Measurements from ENCODE around the gene FBXL13. TPM values are rescaled to one million over a fixed set of nuclear protein-coding genes. Genes with fewer than 3 reads are reported as not detected.

Gene FBXL13
- total RNA-seq, result 1.8 and 2.2 TPM in 2 replicates
- 2.1 and 3.4 TPM in 2 replicates for polyA plus RNA-seq

DNA sequence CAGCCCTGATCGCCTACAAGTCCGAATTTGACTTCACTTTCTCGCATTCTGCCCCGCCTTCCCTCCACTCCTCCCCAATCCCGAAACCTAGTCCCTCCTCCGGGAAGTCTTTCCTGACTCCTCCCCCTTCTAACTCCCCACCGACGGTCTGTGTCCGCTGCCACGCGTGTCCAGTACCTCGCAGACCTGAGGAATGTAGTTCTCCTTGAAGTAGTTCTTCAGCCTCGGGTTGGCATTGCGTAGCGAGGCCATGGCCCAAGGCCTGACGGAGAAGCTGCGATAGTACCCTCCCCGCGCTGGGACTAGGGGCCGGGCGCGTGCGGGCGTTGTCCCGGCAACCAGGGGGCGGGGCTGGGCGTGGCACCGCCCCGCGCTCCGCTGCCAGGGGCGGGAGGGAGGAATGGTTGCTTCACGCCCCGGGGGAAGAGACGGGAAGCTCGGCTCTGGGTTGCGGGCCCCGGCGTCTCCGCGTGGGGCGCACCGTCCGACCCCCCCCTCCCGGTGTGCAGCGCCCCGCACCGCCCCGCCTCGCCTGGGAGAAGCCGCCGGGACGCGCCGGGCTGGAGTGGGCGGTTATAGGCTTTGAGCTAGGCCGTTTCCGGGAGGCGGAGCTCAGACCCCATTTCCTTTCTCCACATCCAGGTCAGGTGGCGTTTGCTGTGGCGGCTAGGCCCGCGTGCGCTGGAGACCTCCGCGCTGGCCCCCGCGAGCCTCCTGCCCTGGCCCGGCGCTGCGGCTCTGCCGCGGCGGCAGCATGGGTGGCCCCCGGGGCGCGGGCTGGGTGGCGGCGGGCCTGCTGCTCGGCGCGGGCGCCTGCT lies at the start of gene FBXL13, which contains the start of gene ARMC10:
Gene FBXL13 (minus strand): TSS at position 278 of the 818 bp plus-strand sequence.
Gene ARMC10 (plus strand): TSS at position 622 of the 818 bp plus-strand sequence. CDS start 133 bp downstream, at position 755.
- TF ChIP-seq, protein P1, sequence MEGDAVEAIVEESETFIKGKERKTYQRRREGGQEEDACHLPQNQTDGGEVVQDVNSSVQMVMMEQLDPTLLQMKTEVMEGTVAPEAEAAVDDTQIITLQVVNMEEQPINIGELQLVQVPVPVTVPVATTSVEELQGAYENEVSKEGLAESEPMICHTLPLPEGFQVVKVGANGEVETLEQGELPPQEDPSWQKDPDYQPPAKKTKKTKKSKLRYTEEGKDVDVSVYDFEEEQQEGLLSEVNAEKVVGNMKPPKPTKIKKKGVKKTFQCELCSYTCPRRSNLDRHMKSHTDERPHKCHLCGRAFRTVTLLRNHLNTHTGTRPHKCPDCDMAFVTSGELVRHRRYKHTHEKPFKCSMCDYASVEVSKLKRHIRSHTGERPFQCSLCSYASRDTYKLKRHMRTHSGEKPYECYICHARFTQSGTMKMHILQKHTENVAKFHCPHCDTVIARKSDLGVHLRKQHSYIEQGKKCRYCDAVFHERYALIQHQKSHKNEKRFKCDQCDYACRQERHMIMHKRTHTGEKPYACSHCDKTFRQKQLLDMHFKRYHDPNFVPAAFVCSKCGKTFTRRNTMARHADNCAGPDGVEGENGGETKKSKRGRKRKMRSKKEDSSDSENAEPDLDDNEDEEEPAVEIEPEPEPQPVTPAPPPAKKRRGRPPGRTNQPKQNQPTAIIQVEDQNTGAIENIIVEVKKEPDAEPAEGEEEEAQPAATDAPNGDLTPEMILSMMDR (IDR thresholded peaks at IDR 0.05; ENCODE audit: low read depth, low read length), result peak; percentile 19
- DNase-seq (ENCODE audit: low read depth in 1 of 2, low spot score in 1 of 2), result peak; percentile 92 to 94

DNA sequence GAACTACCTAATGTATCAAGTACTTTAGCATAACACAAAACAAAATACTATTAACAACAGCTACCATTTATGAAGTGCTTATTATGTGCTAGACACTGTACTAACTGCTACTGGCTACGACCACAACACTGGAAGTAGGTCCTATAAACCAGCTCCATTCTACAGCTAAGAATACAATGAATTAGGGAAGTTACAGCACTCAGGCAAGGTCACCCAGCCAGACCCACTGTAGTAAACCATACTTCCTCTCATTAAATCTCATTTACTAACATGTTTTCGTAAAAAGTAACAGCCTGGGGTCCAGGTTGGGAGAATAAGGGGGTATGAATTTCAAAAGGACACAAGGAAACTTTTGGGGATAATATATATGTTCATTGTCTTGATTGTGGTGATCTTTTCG lies 48.9 kb upstream of the FBXL13 start:
- H3K36me3 ChIP-seq, result peaks cover 15% of the 10 kb centered on the region
- H3K9me3 ChIP-seq (ENCODE audit: low read depth), result no peaks in the 10 kb centered on the region
- TF ChIP-seq, protein P1 (IDR thresholded peaks at IDR 0.05; ENCODE audit: low read depth, low read length), result no peak
- H3K4me3 ChIP-seq, result no peak overlapping the region
- no peak for DNase-seq (ENCODE audit: low read depth in 1 of 2, low spot score in 1 of 2)
- no peaks in the 10 kb centered on the region for H3K27me3 ChIP-seq
- H3K27ac ChIP-seq, result no peak overlapping the region
- no peaks in the 10 kb centered on the region for H3K4me1 ChIP-seq (ENCODE audit: low read depth)

More for the DNA sequence above, at the start of gene FBXL13, which contains the start of gene ARMC10:
- Histone ChIP-seq H3K4me1 (ENCODE audit: low read depth) (peaks cover 9% of the 10 kb centered on the region), H3K27ac (peak within 1 kb of the TSS; percentile 72), H3K9me3 (ENCODE audit: low read depth) (no peaks in the 10 kb centered on the region), H3K27me3 (no peaks in the 10 kb centered on the region), H3K36me3 (no peaks in the 10 kb centered on the region), H3K4me3 (peak within 1 kb of the TSS; percentile 78)

DNA sequence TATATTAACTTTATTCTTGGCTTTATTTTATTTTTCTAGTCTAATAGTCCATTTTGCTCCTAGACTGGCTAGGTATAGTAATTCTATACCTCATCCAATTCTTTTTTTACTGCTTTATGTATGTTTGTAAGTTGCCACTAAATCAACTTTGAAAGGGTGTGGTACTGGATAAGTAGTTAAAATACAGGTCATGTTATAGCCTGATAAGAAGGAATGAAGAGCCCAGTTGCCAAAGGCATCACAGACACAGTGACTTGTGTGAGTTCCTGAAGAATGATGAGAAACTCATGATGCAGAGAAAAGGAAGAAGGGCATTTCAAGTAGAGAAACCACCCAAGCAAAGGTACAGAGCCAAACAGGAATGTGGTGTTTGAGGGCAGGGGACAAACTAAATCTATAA lies 47.0 kb upstream of the FBXL13 start:
- Histone ChIP-seq H3K4me3 (no peak overlapping the region), H3K4me1 (ENCODE audit: low read depth) (no peaks in the 10 kb centered on the region)
- TF ChIP-seq, protein P1 (IDR thresholded peaks at IDR 0.05; ENCODE audit: low read depth, low read length), result no peak

DNA sequence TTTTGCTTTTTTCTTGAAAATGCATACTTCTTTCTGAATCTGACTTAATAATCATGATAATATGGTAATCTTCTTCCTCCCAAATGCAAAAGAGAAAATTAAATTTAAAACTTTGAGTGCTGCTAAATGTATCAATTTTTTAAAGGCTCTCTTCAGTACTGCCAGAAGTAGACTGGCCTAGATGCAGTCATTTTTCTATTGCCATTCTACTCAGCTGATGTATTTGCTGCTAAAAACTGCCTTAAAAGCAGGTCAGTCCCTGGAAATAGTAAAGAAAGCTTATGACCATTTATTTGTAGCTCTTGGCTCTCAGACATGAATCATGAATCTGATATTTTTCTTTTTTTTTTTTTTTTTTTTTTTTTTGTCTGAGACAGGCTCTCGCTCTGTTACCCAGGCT lies 45.8 kb upstream of the FBXL13 start:
- Histone ChIP-seq H3K9me3 (ENCODE audit: low read depth) (no peaks in the 10 kb centered on the region), H3K36me3 (peaks cover 8% of the 10 kb centered on the region), H3K27me3 (no peaks in the 10 kb centered on the region), H3K4me1 (ENCODE audit: low read depth) (no peaks in the 10 kb centered on the region), H3K27ac (no peak overlapping the region), H3K4me3 (no peak overlapping the region)
- TF ChIP-seq, protein P1 (IDR thresholded peaks at IDR 0.05; ENCODE audit: low read depth, low read length), result no peak
- no peak for DNase-seq (ENCODE audit: low read depth in 1 of 2, low spot score in 1 of 2)

More for the DNA sequence above, 47.0 kb upstream of the FBXL13 start:
- no peak for DNase-seq (ENCODE audit: low read depth in 1 of 2, low spot score in 1 of 2)
- H3K36me3 ChIP-seq, result peaks cover 8% of the 10 kb centered on the region
- H3K9me3 ChIP-seq (ENCODE audit: low read depth), result no peaks in the 10 kb centered on the region
- H3K27ac ChIP-seq, result no peak overlapping the region
- no peaks in the 10 kb centered on the region for H3K27me3 ChIP-seq

DNA sequence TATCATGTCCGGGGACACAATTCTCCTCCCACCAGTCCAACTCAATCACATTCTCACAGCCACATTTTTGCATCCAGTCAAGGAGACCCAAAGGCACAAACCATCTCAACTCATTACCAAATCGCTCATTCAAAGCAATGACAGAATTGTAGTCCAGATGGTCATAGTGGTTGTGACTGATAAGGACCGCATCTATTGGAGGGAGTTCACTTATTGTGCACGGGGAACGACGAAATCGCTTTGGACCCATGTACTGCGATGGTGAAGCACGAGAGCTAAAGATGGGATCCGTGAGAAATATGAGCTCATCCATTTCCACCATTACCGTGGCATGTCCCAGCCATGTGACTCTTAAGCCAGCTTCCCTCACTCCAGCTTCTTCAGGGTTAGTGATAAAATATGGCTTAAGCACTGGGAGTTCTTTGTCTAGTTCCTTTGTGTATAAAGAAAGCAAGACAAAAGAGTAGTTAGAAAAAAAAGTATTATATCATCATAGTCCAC lies 45.2 kb upstream of the FBXL13 start:
- H3K9me3 ChIP-seq (ENCODE audit: low read depth), result no peaks in the 10 kb centered on the region
- H3K36me3 ChIP-seq, result peaks cover 8% of the 10 kb centered on the region
- no peak overlapping the region for H3K4me3 ChIP-seq
- DNase-seq (ENCODE audit: low read depth in 1 of 2, low spot score in 1 of 2), result no peak
- H3K27me3 ChIP-seq, result no peaks in the 10 kb centered on the region
- H3K27ac ChIP-seq, result no peak overlapping the region
- H3K4me1 ChIP-seq (ENCODE audit: low read depth), result no peaks in the 10 kb centered on the region
- TF ChIP-seq, protein P1 (IDR thresholded peaks at IDR 0.05; ENCODE audit: low read depth, low read length), result no peak
